Neural crest cell (in vitro differentiated cells): Measurements from ENCODE around the gene CAPRIN1. TPM values are rescaled to one million over a fixed set of nuclear protein-coding genes. Genes with fewer than 3 reads are reported as not detected.

Experiments
- DNase-seq: peaks from one replicate; pipeline ENCODE4 v3.0.0; 2021; ENCODE audit warnings: low read depth, mixed read lengths, low spot score
- H3K27ac Mint-ChIP-seq: one replicate; pipeline ENCODE4 v1.8.0; 2021; ENCODE audit warnings: mild to moderate bottlenecking, mixed read lengths; ENCODE audit not compliant: unreplicated experiment
- H3K27me3 Mint-ChIP-seq: 2 replicates; pipeline ENCODE4 v1.8.0; 2021; ENCODE audit warnings: low read depth, mild to moderate bottlenecking, mixed read lengths
- H3K36me3 Mint-ChIP-seq: 2 replicates; pipeline ENCODE4 v1.8.0; 2021; ENCODE audit warnings: low read depth, mild to moderate bottlenecking, mixed read lengths
- H3K4me1 Mint-ChIP-seq: 2 replicates; pipeline ENCODE4 v1.8.0; 2021; ENCODE audit warnings: mixed read lengths
- H3K4me3 Mint-ChIP-seq: one replicate; pipeline ENCODE4 v1.8.0; 2021; ENCODE audit warnings: mild to moderate bottlenecking, mixed read lengths
- H3K9me3 Mint-ChIP-seq: 2 replicates; pipeline ENCODE4 v1.8.0; 2021; ENCODE audit warnings: mixed read lengths
- total RNA-seq: library from RNA; stranded (reverse); gene quantifications from 2 replicates; pipeline ENCODE4 v1.2.1, GENCODE V29; 2021
- TF ChIP-seq, protein P1 (sequence below): fragments of 200-600 bp; sonication (generic); conservative IDR thresholded peaks from 2 replicates; pipeline ENCODE4 v1.5.0; 2021; ENCODE audit warnings: antibody characterized with exemption, mild to moderate bottlenecking

CAPRIN1 gene
- total RNA-seq, 1 donor from 2014 or later: 383 TPM

DNA sequence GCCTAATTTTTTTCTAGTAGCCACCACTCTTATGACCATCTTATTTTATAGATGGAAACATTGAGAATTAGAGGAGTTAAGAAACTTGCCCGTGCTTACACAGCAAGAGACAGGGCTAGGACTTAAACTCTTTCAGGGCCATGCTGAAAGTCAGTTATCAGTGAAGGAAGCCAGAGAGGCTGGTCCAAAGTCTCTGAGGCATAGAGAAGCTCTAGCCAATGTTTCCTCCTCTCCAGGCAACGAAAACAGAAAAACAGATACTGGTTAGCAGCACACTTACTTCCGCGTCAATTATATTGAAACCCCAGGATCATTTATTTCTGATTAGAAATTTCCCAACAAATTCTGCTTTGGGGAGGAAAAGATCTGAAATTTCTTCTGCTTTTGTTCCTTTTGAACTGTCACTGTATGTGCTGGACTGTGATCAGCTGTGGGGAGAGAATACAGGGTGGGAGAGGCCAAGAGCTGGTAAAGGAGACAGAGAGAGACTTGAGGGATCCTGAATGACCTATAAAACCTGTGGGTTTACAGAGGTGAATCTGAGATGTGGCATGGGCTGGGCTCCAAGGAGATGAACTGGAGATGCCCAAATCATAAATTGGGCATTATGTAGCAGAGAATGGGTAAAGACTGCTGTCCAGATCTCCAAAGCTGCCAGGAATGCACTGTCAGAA is 37.5 kb upstream of the CAPRIN1 start:
- TF ChIP-seq, protein P1, sequence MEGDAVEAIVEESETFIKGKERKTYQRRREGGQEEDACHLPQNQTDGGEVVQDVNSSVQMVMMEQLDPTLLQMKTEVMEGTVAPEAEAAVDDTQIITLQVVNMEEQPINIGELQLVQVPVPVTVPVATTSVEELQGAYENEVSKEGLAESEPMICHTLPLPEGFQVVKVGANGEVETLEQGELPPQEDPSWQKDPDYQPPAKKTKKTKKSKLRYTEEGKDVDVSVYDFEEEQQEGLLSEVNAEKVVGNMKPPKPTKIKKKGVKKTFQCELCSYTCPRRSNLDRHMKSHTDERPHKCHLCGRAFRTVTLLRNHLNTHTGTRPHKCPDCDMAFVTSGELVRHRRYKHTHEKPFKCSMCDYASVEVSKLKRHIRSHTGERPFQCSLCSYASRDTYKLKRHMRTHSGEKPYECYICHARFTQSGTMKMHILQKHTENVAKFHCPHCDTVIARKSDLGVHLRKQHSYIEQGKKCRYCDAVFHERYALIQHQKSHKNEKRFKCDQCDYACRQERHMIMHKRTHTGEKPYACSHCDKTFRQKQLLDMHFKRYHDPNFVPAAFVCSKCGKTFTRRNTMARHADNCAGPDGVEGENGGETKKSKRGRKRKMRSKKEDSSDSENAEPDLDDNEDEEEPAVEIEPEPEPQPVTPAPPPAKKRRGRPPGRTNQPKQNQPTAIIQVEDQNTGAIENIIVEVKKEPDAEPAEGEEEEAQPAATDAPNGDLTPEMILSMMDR: no peak
- no peak overlapping the region for H3K27ac Mint-ChIP-seq
- H3K4me3 Mint-ChIP-seq: no peak overlapping the region
- H3K36me3 Mint-ChIP-seq: no peaks in the 10 kb centered on the region
- peaks cover 3% of the 10 kb centered on the region for H3K27me3 Mint-ChIP-seq
- no peak for DNase-seq
- no peaks in the 10 kb centered on the region for H3K4me1 Mint-ChIP-seq
- H3K9me3 Mint-ChIP-seq: no peaks in the 10 kb centered on the region

DNA sequence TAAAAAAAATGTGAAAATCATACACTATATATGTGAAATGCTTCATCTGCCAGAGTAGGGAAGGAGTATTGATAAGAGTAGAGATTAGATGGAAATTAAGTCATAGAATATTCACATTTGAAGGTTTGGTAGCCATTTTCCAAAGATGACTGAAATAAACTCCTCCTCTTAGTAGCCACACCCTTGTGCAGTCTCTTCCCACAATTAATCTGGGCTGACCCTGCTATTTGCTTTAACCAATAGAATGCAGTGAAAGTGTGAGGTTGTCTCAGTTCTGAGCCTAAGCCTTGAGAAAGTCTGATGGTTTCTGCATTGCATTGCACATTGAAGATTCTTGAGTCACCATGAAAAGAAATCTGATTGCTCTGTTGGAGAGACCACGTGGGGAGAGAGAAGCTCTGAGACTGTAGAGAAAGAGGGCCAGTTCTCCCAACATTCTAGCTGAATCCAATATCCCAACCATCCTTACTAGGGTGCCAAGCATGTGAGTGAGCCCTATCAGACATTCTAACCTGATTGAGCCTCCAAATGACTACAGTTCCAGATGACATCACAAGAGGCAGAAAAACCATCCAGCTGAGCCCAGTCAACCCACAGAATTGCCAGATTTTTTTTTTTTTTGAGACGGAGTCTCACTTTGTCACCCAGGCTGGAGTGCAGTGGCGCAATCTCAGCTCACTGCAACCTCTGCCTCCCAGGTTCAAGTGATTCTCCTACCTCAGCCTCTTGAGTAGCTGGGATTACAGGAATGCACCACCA is 29.4 kb upstream of the CAPRIN1 start:
- Mint-ChIP-seq H3K9me3 (peaks cover 4% of the 10 kb centered on the region), H3K36me3 (peaks cover 2% of the 10 kb centered on the region), H3K4me1 (no peaks in the 10 kb centered on the region), H3K27ac (no peak overlapping the region), H3K4me3 (no peak overlapping the region), H3K27me3 (no peaks in the 10 kb centered on the region)
- DNase-seq: no peak
- TF ChIP-seq, protein P1: no peak

DNA sequence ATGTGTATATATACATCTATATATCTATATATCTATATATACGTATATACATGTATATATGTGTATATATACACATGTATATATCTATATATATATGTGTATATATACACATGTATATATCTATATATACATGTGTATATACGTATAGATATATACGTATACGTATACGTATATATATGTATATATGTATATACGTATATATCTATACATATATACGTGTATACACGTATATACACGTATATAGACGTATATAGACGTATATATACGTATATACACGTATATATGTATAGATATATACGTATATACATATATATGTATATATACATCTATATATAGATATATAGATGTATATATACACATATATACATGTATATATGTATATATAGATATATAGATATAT is 25.1 kb upstream of the CAPRIN1 start:
- Mint-ChIP-seq H3K9me3 (peaks cover 4% of the 10 kb centered on the region), H3K36me3 (peaks cover 2% of the 10 kb centered on the region), H3K4me3 (no peak overlapping the region), H3K27ac (no peak overlapping the region), H3K4me1 (peaks cover 10% of the 10 kb centered on the region), H3K27me3 (no peaks in the 10 kb centered on the region)
- TF ChIP-seq, protein P1: no peak
- no peak for DNase-seq

DNA sequence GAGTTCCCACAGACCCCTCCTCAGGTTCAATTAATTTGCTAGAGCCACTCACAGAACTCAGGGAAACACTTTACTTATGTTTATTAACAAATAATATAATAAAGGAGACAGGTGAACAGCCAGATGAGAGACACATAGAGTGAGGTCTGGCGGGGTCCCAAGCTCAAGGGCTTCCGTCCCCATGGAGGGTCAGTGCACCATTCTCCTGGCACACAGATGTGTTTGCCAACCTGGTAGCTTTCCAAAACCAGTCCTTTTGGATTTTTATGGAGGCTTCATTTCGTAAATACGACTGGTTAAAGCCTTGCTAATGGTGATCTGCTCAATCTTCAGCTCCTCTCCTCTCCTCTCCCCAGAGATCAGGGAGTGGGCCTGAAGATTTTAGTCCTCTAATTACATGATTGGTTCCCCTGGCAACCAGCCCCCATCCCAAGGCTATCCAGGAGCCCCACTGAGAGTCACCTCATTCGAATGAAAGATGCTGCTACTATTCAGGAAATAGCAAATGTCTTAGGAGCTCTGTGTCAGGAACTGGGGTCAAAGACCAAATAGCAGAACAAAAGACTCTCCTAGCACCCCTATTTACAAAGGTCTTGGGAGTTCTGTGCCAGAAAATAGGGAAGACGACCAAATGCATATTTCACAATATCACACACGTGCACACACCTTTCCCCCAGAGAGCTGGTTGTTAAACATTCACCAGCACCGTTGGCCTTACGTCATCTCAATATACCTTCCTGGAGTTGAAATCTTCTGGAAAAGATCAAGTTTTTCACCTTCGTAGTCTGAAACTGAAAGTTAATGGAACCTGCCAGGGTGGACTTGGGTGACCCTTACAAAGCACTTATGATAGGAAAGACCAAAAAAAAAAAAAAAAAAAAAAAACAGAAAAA is 23.8 kb upstream of the CAPRIN1 start:
- H3K27ac Mint-ChIP-seq: no peak overlapping the region
- H3K27me3 Mint-ChIP-seq: no peaks in the 10 kb centered on the region
- H3K36me3 Mint-ChIP-seq: no peaks in the 10 kb centered on the region
- H3K4me1 Mint-ChIP-seq: peaks cover 10% of the 10 kb centered on the region
- DNase-seq: no peak
- TF ChIP-seq, protein P1: no peak
- H3K4me3 Mint-ChIP-seq: no peak overlapping the region
- no peaks in the 10 kb centered on the region for H3K9me3 Mint-ChIP-seq

DNA sequence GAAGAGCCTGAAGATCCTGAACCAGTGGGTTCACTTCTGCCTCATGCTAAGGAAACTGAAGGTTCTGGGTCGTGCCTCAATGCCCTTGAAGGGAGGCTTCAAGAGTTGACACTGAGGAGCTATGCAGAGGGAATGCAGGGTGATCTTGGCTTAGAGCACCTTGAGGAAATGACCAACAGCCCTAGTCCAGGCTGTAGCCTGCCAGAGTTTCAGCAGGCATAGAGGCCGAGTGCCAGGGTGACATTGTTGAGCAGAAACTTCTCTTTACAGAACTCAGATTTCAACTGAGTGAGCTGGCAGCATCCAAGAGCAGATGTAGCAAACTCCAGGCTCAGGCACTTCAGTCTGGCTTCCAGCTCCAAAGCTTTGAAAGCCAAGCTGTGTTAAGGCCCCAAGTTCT is 23.1 kb upstream of the CAPRIN1 start:
- no peaks in the 10 kb centered on the region for H3K9me3 Mint-ChIP-seq
- H3K4me3 Mint-ChIP-seq: no peak overlapping the region
- DNase-seq: no peak
- no peaks in the 10 kb centered on the region for H3K36me3 Mint-ChIP-seq
- H3K27ac Mint-ChIP-seq: no peak overlapping the region
- TF ChIP-seq, protein P1: no peak
- no peaks in the 10 kb centered on the region for H3K27me3 Mint-ChIP-seq
- peaks cover 10% of the 10 kb centered on the region for H3K4me1 Mint-ChIP-seq
